HG03558 (cell line): ENCODE data around the gene E4F1.

Source experiments
- ATAC-seq: cut with Tn5 transposase; IDR thresholded peaks from one replicate; pipeline ENCODE4 v1.9.1; 2021; ENCODE audit warnings: moderate number of reproducible peaks; ENCODE audit not compliant: unreplicated experiment; ENCODE audit errors: extremely low read depth

The E4F1 gene

GRCh38 chr16:2228161-2228824 is 4.9 kb downstream of the E4F1 start:
- ATAC-seq, result no peak

GRCh38 chr16:2229091-2229490 is 5.7 kb downstream of the E4F1 start:
- no peak for ATAC-seq

- ATAC-seq, result no peak
These were observed 6.3 kb downstream of the E4F1 start for GRCh38 chr16:2229632-2230250.

- no peak for ATAC-seq
These were observed 7.0 kb downstream of the E4F1 start for GRCh38 chr16:2230376-2230775.

GRCh38 chr16:2231016-2231931 is 7.9 kb downstream of the E4F1 start:
- no peak for ATAC-seq

GRCh38 chr16:2232094-2232990 is 9.0 kb downstream of the E4F1 start:
- no peak for ATAC-seq

GRCh38 chr16:2233046-2233775 is 9.8 kb downstream of the E4F1 start:
- no peak for ATAC-seq

GRCh38 chr16:2233872-2234812 is 10.8 kb downstream of the E4F1 start:
- ATAC-seq, result no peak

- no peak for ATAC-seq
These were observed 11.4 kb downstream of the E4F1 start for GRCh38 chr16:2234813-2235170.

- no peak for ATAC-seq
These were observed 11.9 kb downstream of the E4F1 start for GRCh38 chr16:2235234-2235651.

- no peak for ATAC-seq
These were observed 12.4 kb downstream of the E4F1 start for GRCh38 chr16:2235695-2236336.

- no peak for ATAC-seq
These were observed 13.1 kb downstream of the E4F1 start, which contains the start of gene DNASE1L2 for GRCh38 chr16:2236337-2237101. Gene DNASE1L2 (plus strand): TSS chr16:2236444. CDS start chr16:2236817, 373 bp downstream.

- ATAC-seq, result no peak
These were observed 13.7 kb downstream of the E4F1 start for GRCh38 chr16:2237102-2237482.

GRCh38 chr16:2237493-2238149 is 14.2 kb downstream of the E4F1 start:
- ATAC-seq, result no peak

- no peak for ATAC-seq
These were observed 14.9 kb downstream of the E4F1 start for GRCh38 chr16:2238150-2238837.
